Stomach (tissue), 4 donors: ENCODE data around the gene TSPAN32.

Experiments used
- CTCF ChIP-seq, 7 experiments: fragments of 450-650 bp in 4 of 7; fragments of 200-600 bp in 3 of 7; sonication (generic) in 3 of 7; IDR thresholded peaks; one replicate each; pipeline ENCODE4 v1.5.1; 2016 to 2019; ENCODE audit warnings: antibody characterized with exemption in 7 of 7, control low read depth in 2 of 7, mild to moderate bottlenecking in 1 of 7
- EP300 ChIP-seq: sonication (generic); formaldehyde crosslinking; IDR thresholded peaks from one replicate; pipeline ENCODE4 v1.6.1; 2017; ENCODE audit warnings: antibody characterized with exemption

GRCh38 chr11:2318123-2318522 lies 16.3 kb downstream of the TSPAN32 start:
- TF ChIP-seq CTCF (IDR thresholded peaks at IDR 0.05) (no peak), EP300 (no peak)
